H9 (cell line): Measurements from ENCODE around the gene ITGAX. TPM values are rescaled to one million over a fixed set of nuclear protein-coding genes. Genes with fewer than 3 reads are reported as not detected.

Source experiments
- DNase-seq: peaks from one replicate; pipeline ENCODE4 v3.0.0-alpha.2; 2017
- H2AFZ ChIP-seq: one replicate; pipeline ENCODE4 v1.6.1; 2013; ENCODE audit warnings: mild to moderate bottlenecking, low read length, control low read depth, moderate library complexity
- H2AK5ac ChIP-seq: 2 replicates; pipeline ENCODE4 v1.6.1; 2013; ENCODE audit warnings: low read length, control low read depth, mixed read lengths; ENCODE audit not compliant: insufficient read length
- H2BK120ac ChIP-seq: one replicate; pipeline ENCODE4 v1.6.1; 2013; ENCODE audit warnings: low read depth, mild to moderate bottlenecking, low read length, control low read depth, inconsistent platforms; ENCODE audit not compliant: poor library complexity, severe bottlenecking
- H2BK12ac ChIP-seq: 2 replicates; pipeline ENCODE4 v1.6.1; 2013; ENCODE audit warnings: low read length, control low read depth, mixed read lengths, low read depth; ENCODE audit not compliant: insufficient read length
- H2BK15ac ChIP-seq: 2 replicates; pipeline ENCODE4 v1.6.1; 2013; ENCODE audit warnings: low read depth, low read length, control low read depth
- H2BK20ac ChIP-seq: one replicate; pipeline ENCODE4 v1.6.1; 2013; ENCODE audit warnings: low read depth, mild to moderate bottlenecking, low read length, control low read depth, inconsistent platforms; ENCODE audit not compliant: poor library complexity, severe bottlenecking
- H2BK5ac ChIP-seq: 2 replicates; pipeline ENCODE4 v1.6.1; 2013; ENCODE audit warnings: low read length, control low read depth, mixed read lengths; ENCODE audit not compliant: insufficient read length
- H3K14ac ChIP-seq: 2 replicates; pipeline ENCODE4 v1.6.1; 2013; ENCODE audit warnings: low read length, control low read depth; ENCODE audit not compliant: insufficient read depth
- H3K18ac ChIP-seq: 2 replicates; pipeline ENCODE4 v1.6.1; 2013; ENCODE audit warnings: low read depth, mild to moderate bottlenecking, mixed read lengths, low read length, control low read depth; ENCODE audit not compliant: insufficient read length
- H3K23ac ChIP-seq: 2 replicates; pipeline ENCODE4 v1.6.1; 2013; ENCODE audit warnings: low read length, control low read depth, mixed read lengths, low read depth; ENCODE audit not compliant: insufficient read length
- H3K23me2 ChIP-seq: 2 replicates; pipeline ENCODE4 v1.6.1; 2013; ENCODE audit warnings: low read depth, mild to moderate bottlenecking, mixed read lengths, low read length, control low read depth; ENCODE audit not compliant: insufficient read length, poor library complexity, severe bottlenecking
- H3K27ac ChIP-seq: 2 replicates; pipeline ENCODE4 v1.5.1; 2013; ENCODE audit warnings: low read length, control low read depth, mixed read lengths, low read depth; ENCODE audit not compliant: insufficient read length
- H3K27me3 ChIP-seq: 2 replicates; pipeline ENCODE4 v1.6.1; 2013; ENCODE audit warnings: low read length, control low read depth, inconsistent platforms; ENCODE audit not compliant: insufficient read depth
- H3K4ac ChIP-seq: 2 replicates; pipeline ENCODE4 v1.6.1; 2013; ENCODE audit warnings: low read depth, mild to moderate bottlenecking, control low read depth, inconsistent platforms, low read length, moderate library complexity
- H3K4me1 ChIP-seq: 2 replicates; pipeline ENCODE4 v1.6.1; 2013; ENCODE audit warnings: low read length, control low read depth, inconsistent platforms; ENCODE audit not compliant: insufficient read depth
- H3K4me2 ChIP-seq: 2 replicates; pipeline ENCODE4 v1.6.1; 2013; ENCODE audit warnings: low read length, control low read depth, mixed read lengths; ENCODE audit not compliant: insufficient read length, insufficient read depth
- H3K56ac ChIP-seq: 2 replicates; pipeline ENCODE4 v1.6.1; 2013; ENCODE audit warnings: low read depth, mild to moderate bottlenecking, mixed read lengths, low read length, control low read depth; ENCODE audit not compliant: insufficient read length
- H3K79me1 ChIP-seq: 2 replicates; pipeline ENCODE4 v1.6.1; 2013; ENCODE audit warnings: low read depth, mild to moderate bottlenecking, moderate library complexity, low read length, control low read depth, inconsistent platforms; ENCODE audit not compliant: insufficient read depth, poor library complexity, severe bottlenecking
- H3K79me2 ChIP-seq: 2 replicates; pipeline ENCODE4 v1.6.1; 2013; ENCODE audit warnings: low read length, control low read depth, inconsistent platforms; ENCODE audit not compliant: insufficient read depth
- H3K9ac ChIP-seq: 2 replicates; pipeline ENCODE4 v1.6.1; 2013; ENCODE audit warnings: low read length, control low read depth, mixed read lengths; ENCODE audit not compliant: insufficient read length; ENCODE audit errors: extremely low read depth
- H3K9me3 ChIP-seq: one replicate; pipeline ENCODE4 v1.6.1; 2013; ENCODE audit warnings: low read depth, low read length, inconsistent platforms; ENCODE audit not compliant: control insufficient read depth
- H3T11ph ChIP-seq: one replicate; pipeline ENCODE4 v1.6.1; 2013; ENCODE audit warnings: mild to moderate bottlenecking, low read length, control low read depth, inconsistent platforms
- H4K20me1 ChIP-seq: one replicate; pipeline ENCODE4 v1.6.1; 2013; ENCODE audit not compliant: control insufficient read depth, insufficient read length, insufficient read depth
- H4K5ac ChIP-seq: 2 replicates; pipeline ENCODE4 v1.6.1; 2013; ENCODE audit warnings: low read depth, mild to moderate bottlenecking, mixed read lengths, low read length, control low read depth; ENCODE audit not compliant: insufficient read length
- H4K8ac ChIP-seq: replicated peaks from 2 replicates; pipeline ENCODE4 v1.6.1; 2013; ENCODE audit warnings: low read length, control low read depth, mixed read lengths, low read depth; ENCODE audit not compliant: insufficient read length
- H4K91ac ChIP-seq: 2 replicates; pipeline ENCODE4 v1.6.1; 2013; ENCODE audit warnings: low read depth, mild to moderate bottlenecking, moderate library complexity, mixed read lengths, low read length, control low read depth; ENCODE audit not compliant: insufficient read length
- H3K27ac Mint-ChIP-seq, 3 experiments: 2 replicates in 2 of 3; 3 replicates in 1 of 3; pipeline ENCODE4 v1.8.0; 2020 to 2021; ENCODE audit warnings: mixed read lengths in 3 of 3, mild to moderate bottlenecking in 1 of 3, moderate library complexity in 1 of 3
- H3K27me3 Mint-ChIP-seq: 2 replicates; pipeline ENCODE4 v1.8.0; 2021; ENCODE audit warnings: low read depth, mild to moderate bottlenecking, moderate library complexity, mixed read lengths
- H3K36me3 Mint-ChIP-seq, 3 experiments: 2 replicates in 2 of 3; 3 replicates in 1 of 3; pipeline ENCODE4 v1.8.0; 2020 to 2021; ENCODE audit warnings: low read depth in 3 of 3, mixed read lengths in 3 of 3; ENCODE audit not compliant: insufficient read depth in 1 of 3
- H3K4me1 Mint-ChIP-seq, 2 experiments: 2 replicates each; pipeline ENCODE4 v1.8.0; 2020; ENCODE audit warnings: mixed read lengths in 2 of 2
- H3K4me3 Mint-ChIP-seq, 2 experiments: 2 replicates in 1 of 2; 3 replicates in 1 of 2; pipeline ENCODE4 v1.8.0; 2020 to 2021; ENCODE audit warnings: mild to moderate bottlenecking in 2 of 2, mixed read lengths in 2 of 2, moderate library complexity in 1 of 2
- H3K9me3 Mint-ChIP-seq, 2 experiments: 2 replicates in 1 of 2; 3 replicates in 1 of 2; pipeline ENCODE4 v1.8.0; 2020; ENCODE audit warnings: mild to moderate bottlenecking in 2 of 2, mixed read lengths in 2 of 2, moderate library complexity in 1 of 2
- WGBS: extraction: QIAGEN DNeasy Blood & Tissue Kit; methylation state at CpG from one replicate; pipeline ENCODE4 v1.1.7; 2013; ENCODE audit warnings: missing lambda C conversion rate, low lambda C conversion rate, mixed read lengths; ENCODE audit not compliant: insufficient read length; ENCODE audit errors: extremely low coverage; 5-methylcytosine and 5-hydroxymethylcytosine counted together
- total RNA-seq: library from RNA; stranded (reverse); gene quantifications from 2 replicates; pipeline ENCODE4 v1.2.1, GENCODE V29; 2021
- TF ChIP-seq, protein P1 (sequence below): fragments of 200-600 bp; sonication (generic); conservative IDR thresholded peaks from 3 replicates; pipeline ENCODE4 v1.8.0; 2021; ENCODE audit warnings: antibody characterized with exemption, mild to moderate bottlenecking

The ITGAX gene
- total RNA-seq, 1 experiment from 2014 or later = 0.28 TPM

DNA sequence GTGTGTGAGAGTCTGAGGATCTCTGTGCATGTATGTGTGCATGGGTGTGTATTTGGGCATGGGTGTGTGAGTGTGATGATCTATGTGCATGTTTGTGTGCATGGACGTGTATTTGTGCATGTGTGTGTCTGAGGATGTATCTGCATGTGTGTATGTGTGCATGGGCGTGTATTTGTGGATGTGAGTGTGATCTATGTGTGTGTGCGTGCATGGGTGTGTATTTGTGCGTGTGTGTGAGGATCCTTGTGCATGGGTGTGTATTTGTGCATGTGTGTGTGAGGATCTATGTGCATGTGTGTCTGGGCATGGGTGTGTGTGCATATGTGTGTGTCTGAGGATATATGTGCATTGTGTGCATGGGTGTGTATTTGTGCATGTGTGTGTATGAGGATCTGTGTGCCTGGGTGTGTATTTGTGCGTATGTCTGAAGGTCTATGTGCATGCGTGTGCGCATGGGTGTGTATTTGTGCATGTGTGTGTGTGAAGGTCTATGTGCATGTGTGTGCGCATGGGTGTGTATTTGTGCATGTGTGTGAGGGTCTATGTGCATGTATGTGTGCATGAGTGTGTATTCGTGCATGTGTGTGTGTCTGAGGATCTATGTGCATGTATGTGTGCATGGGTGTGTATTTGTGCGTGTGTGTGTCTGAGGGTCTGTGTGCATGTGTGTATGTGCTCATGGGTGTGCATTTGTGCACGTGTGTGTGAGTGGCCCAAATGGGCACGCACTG is 26.5 kb upstream of the ITGAX start:
- Histone ChIP-seq H3T11ph (no peak overlapping the region), H3K18ac (no peak overlapping the region), H3K4ac (no peak overlapping the region), H2BK120ac (no peak overlapping the region), H4K20me1 (no peaks in the 10 kb centered on the region), H3K27ac (no peak overlapping the region), H3K79me2 (no peaks in the 10 kb centered on the region), H2BK12ac (no peak overlapping the region), H3K9ac (no peak overlapping the region), H3K27me3 (peaks cover 14% of the 10 kb centered on the region; the same call in 1 of the 2 replicates), H2BK15ac (no peak overlapping the region), H4K5ac (no peak overlapping the region), H3K4me1 (peaks cover 2% of the 10 kb centered on the region; the same call in 1 of the 2 replicates), H4K8ac (no peak overlapping the region), H3K79me1 (no peaks in the 10 kb centered on the region), H3K14ac (no peak overlapping the region), H2BK20ac (no peak overlapping the region), H3K4me2 (no peak overlapping the region), H2AK5ac (no peak overlapping the region), H2BK5ac (no peak overlapping the region), H2AFZ (no peak overlapping the region), H3K23ac (no peak overlapping the region), H4K91ac (no peak overlapping the region), H3K9me3 (no peaks in the 10 kb centered on the region), H3K56ac (no peak overlapping the region), H3K23me2 (peaks cover 4% of the 10 kb centered on the region)
- Mint-ChIP-seq H3K27me3 (peaks cover 33% of the 10 kb centered on the region), H3K27ac (no peak overlapping the region), H3K36me3 (no peaks in the 10 kb centered on the region; a peak in 1 of 7 replicates), H3K9me3 (peaks cover 2 to 4% of the 10 kb centered on the region in 2 experiments; a peak in 3 of 5 replicates), H3K4me3 (peak overlapping the region in 1 of 2 experiments; percentile 11; a peak in 2 of 5 replicates), H3K4me1 (peaks cover 22 to 25% of the 10 kb centered on the region in 2 experiments)
- DNase-seq = no peak
- WGBS = no CpG with 5 or more reads among the region's 12 CpGs
- TF ChIP-seq, protein P1, sequence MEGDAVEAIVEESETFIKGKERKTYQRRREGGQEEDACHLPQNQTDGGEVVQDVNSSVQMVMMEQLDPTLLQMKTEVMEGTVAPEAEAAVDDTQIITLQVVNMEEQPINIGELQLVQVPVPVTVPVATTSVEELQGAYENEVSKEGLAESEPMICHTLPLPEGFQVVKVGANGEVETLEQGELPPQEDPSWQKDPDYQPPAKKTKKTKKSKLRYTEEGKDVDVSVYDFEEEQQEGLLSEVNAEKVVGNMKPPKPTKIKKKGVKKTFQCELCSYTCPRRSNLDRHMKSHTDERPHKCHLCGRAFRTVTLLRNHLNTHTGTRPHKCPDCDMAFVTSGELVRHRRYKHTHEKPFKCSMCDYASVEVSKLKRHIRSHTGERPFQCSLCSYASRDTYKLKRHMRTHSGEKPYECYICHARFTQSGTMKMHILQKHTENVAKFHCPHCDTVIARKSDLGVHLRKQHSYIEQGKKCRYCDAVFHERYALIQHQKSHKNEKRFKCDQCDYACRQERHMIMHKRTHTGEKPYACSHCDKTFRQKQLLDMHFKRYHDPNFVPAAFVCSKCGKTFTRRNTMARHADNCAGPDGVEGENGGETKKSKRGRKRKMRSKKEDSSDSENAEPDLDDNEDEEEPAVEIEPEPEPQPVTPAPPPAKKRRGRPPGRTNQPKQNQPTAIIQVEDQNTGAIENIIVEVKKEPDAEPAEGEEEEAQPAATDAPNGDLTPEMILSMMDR = no peak
